HepG2 (cell line): ENCODE measurements around the gene ORC3. TPM values are rescaled to one million over a fixed set of nuclear protein-coding genes. Genes with fewer than 3 reads are reported as not detected.

Experiments
- ADNP ChIP-seq: sonication (generic); formaldehyde crosslinking; IDR thresholded peaks from 2 replicates; pipeline ENCODE4 v1.4.0; 2020; ENCODE audit warnings: missing genetic modification reagents
- CEBPG ChIP-seq: IDR thresholded peaks from 2 replicates; pipeline ENCODE4 v1.6.1; 2016
- CERS6 ChIP-seq: sonication (generic); formaldehyde crosslinking; IDR thresholded peaks from 2 replicates; pipeline ENCODE4 v1.5.0; 2020; ENCODE audit warnings: missing genetic modification reagents
- DDIT3 ChIP-seq: sonication (generic); formaldehyde crosslinking; IDR thresholded peaks from 2 replicates; pipeline ENCODE4 v1.4.0; 2020; ENCODE audit warnings: mild to moderate bottlenecking, missing genetic modification reagents
- HNF4G ChIP-seq, 2 experiments: sonication (generic) in 1 of 2; formaldehyde crosslinking in 1 of 2; IDR thresholded peaks; 2 replicates each; pipeline versions ENCODE4 v1.4.0 to v1.6.1; 2011 to 2020; ENCODE audit warnings: borderline replicate concordance in 2 of 2, low read depth in 2 of 2, mild to moderate bottlenecking in 2 of 2, low read length in 1 of 2, missing genetic modification reagents in 1 of 2, moderate library complexity in 1 of 2
- HOMEZ ChIP-seq: IDR thresholded peaks from 2 replicates; pipeline ENCODE4 v1.6.1; 2016; ENCODE audit warnings: low read depth
- JUN ChIP-seq: sonication (generic); formaldehyde crosslinking; IDR thresholded peaks from 2 replicates; pipeline ENCODE4 v1.4.0; 2020; ENCODE audit warnings: mild to moderate bottlenecking, missing genetic modification reagents
- KAT7 ChIP-seq: IDR thresholded peaks from 2 replicates; pipeline ENCODE4 v1.6.1; 2018; ENCODE audit warnings: borderline replicate concordance, missing compliant biosample characterization
- MED8 ChIP-seq: sonication (generic); formaldehyde crosslinking; IDR thresholded peaks from 2 replicates; pipeline ENCODE4 v1.8.1; 2023; ENCODE audit warnings: mild to moderate bottlenecking, missing genetic modification reagents; ENCODE audit not compliant: insufficient replicate concordance
- MTF2 ChIP-seq: sonication (generic); formaldehyde crosslinking; IDR thresholded peaks from 2 replicates; pipeline ENCODE4 v1.5.0; 2020; ENCODE audit warnings: missing genetic modification reagents, borderline replicate concordance
- MYNN ChIP-seq: sonication (generic); formaldehyde crosslinking; IDR thresholded peaks from 2 replicates; pipeline ENCODE4 v1.4.0; 2020; ENCODE audit warnings: mild to moderate bottlenecking, low read depth, missing genetic modification reagents
- NFYC ChIP-seq: IDR thresholded peaks from 2 replicates; pipeline ENCODE4 v1.6.1; 2016; ENCODE audit warnings: missing genetic modification reagents, missing compliant biosample characterization
- PLRG1 ChIP-seq: fragments of 450-650 bp; conservative IDR thresholded peaks from 2 replicates; pipeline ENCODE4 v1.6.1; 2016
- STAG1 ChIP-seq: sonication (generic); formaldehyde crosslinking; IDR thresholded peaks from 2 replicates; pipeline ENCODE4 v1.4.0; 2020; ENCODE audit warnings: missing genetic modification reagents
- ZBTB34 ChIP-seq: sonication (generic); formaldehyde crosslinking; IDR thresholded peaks from 2 replicates; pipeline ENCODE4 v1.8.0; 2022; ENCODE audit warnings: mild to moderate bottlenecking, missing genetic modification reagents
- ZFAT ChIP-seq: sonication (generic); formaldehyde crosslinking; conservative IDR thresholded peaks from 2 replicates; pipeline ENCODE4 v1.8.1; 2023; ENCODE audit warnings: missing genetic modification reagents, inconsistent platforms
- ZHX1 ChIP-seq: sonication (generic); formaldehyde crosslinking; IDR thresholded peaks from 2 replicates; pipeline ENCODE4 v1.8.1; 2022; ENCODE audit warnings: low read depth, mild to moderate bottlenecking, missing genetic modification reagents
- ZNF205 ChIP-seq: IDR thresholded peaks from 2 replicates; pipeline ENCODE4 v1.6.1; 2018; ENCODE audit warnings: missing biosample characterization, missing genetic modification reagents
- ZNF414 ChIP-seq: sonication (generic); formaldehyde crosslinking; IDR thresholded peaks from 2 replicates; pipeline ENCODE4 v1.5.0; 2020; ENCODE audit warnings: missing genetic modification reagents
- ZNF501 ChIP-seq: sonication (generic); formaldehyde crosslinking; IDR thresholded peaks from 2 replicates; pipeline ENCODE4 v1.5.1; 2020; ENCODE audit warnings: mild to moderate bottlenecking, moderate library complexity, missing genetic modification reagents
- ZNF556 ChIP-seq: sonication (generic); formaldehyde crosslinking; IDR thresholded peaks from 2 replicates; pipeline ENCODE4 v1.4.0; 2020; ENCODE audit warnings: mild to moderate bottlenecking, missing genetic modification reagents, borderline replicate concordance
- ZNF652 ChIP-seq: IDR thresholded peaks from 2 replicates; pipeline ENCODE4 v1.6.1; 2016; ENCODE audit warnings: low read depth, borderline replicate concordance
- ZNF773 ChIP-seq: sonication (generic); formaldehyde crosslinking; IDR thresholded peaks from 2 replicates; pipeline ENCODE4 v1.4.0; 2020; ENCODE audit warnings: missing genetic modification reagents, borderline replicate concordance
- polyA plus RNA-seq, 8 experiments: library from polyadenylated mRNA; depleted of rRNA in 3 of 8; stranded (reverse) in 7 of 8; unstranded in 1 of 8; fragments of >200 nt; fragmentation: Illumina TruSeq in 4 of 8; extraction: Trizol in 4 of 8; gene quantifications; 2 replicates each; pipeline versions ENCODE4 v1.2.1 to v1.2.3, GENCODE V29; 2011 to 2016; ENCODE audit warnings: low read depth in 4 of 8, missing spikeins in 1 of 8, mixed read lengths in 1 of 8; ENCODE audit not compliant: insufficient read depth in 1 of 8
- total RNA-seq, 5 experiments: library from RNA; depleted of rRNA; stranded (reverse); fragments of >200 nt; fragmentation: Illumina TruSeq; extraction: Trizol; gene quantifications; 2 replicates each; pipeline ENCODE4 v1.2.3, GENCODE V29; 2016; ENCODE audit warnings: low read depth in 1 of 5

Gene ORC3
- total and polyA plus RNA-seq, 2 of the 13 experiments (the other 11 are each of a cell fraction or from before 2014, with no cell fraction given): 21.8 to 43.5 TPM

- 0 out of 2 replicates have a peak, but pooled peaks have one; percentile 50 for TF ChIP-seq ZNF556
- peak; percentile 100 for TF ChIP-seq CEBPG
- no peak for TF ChIP-seq ADNP (CRISPR knock-in tag)
- TF ChIP-seq ZFAT (CRISPR knock-in tag): no peak; the same call in 1 of the 2 replicates
- peak; percentile 91 for TF ChIP-seq JUN
- 0 out of 2 replicates have a peak, but pooled peaks have one; percentile 54 for TF ChIP-seq KAT7 (CRISPR knock-in tag)
- TF ChIP-seq NFYC: peak; percentile 42; the same call in 1 of the 2 replicates
- TF ChIP-seq CERS6: no peak
- peak; percentile 82; the same call in 1 of the 2 replicates for TF ChIP-seq ZNF414 (CRISPR knock-in tag)
- TF ChIP-seq ZBTB34 (CRISPR knock-in tag): peak; percentile 98
- peak; percentile 79; the same call in 1 of the 2 replicates for TF ChIP-seq DDIT3 (CRISPR knock-in tag)
- TF ChIP-seq ZHX1 (CRISPR knock-in tag): peak; percentile 98
- no peak for TF ChIP-seq MTF2 (CRISPR knock-in tag)
- TF ChIP-seq MED8: peak; percentile 91
- peak; percentile 95 for TF ChIP-seq HOMEZ (CRISPR knock-in tag)
- peak; percentile 38; the same call in 1 of the 2 replicates for TF ChIP-seq STAG1
- no peak for TF ChIP-seq ZNF501
- TF ChIP-seq HNF4G (IDR thresholded peaks at IDR 0.05; ENCODE audit: borderline replicate concordance, low read depth, low read length): peak; percentile 97
- peak; percentile 87 for TF ChIP-seq HNF4G (CRISPR knock-in tag; IDR thresholded peaks at IDR 0.05; ENCODE audit: borderline replicate concordance, low read depth)
- peak; percentile 52; the same call in 1 of the 2 replicates for TF ChIP-seq MYNN
- TF ChIP-seq ZNF205 (CRISPR knock-in tag): peak; percentile 92
- TF ChIP-seq ZNF652 (CRISPR knock-in tag): peak; percentile 89
- TF ChIP-seq ZNF773: no peak
- TF ChIP-seq PLRG1: no peak
Measured at GRCh38 chr6:87671555-87672029, 81.7 kb downstream of the ORC3 start (continued).
